ENCODE data around the gene CMIP.

CMIP gene

GRCh38 chr16:81676066-81676882 lies 231.7 kb downstream of the CMIP start:
- no peak for TF ChIP-seq RAD21 (IDR thresholded peaks at IDR 0.05; ENCODE audit: low read depth)
- TF ChIP-seq FOXM1 (IDR thresholded peaks at IDR 0.05; ENCODE audit: borderline replicate concordance, low read depth), result no peak
- no peak for TF ChIP-seq EP300 (IDR thresholded peaks at IDR 0.05; ENCODE audit: borderline replicate concordance)
- TF ChIP-seq CREB1 (IDR thresholded peaks at IDR 0.05; ENCODE audit: low read depth), result no peak
- TF ChIP-seq TCF12 (IDR thresholded peaks at IDR 0.05; ENCODE audit: low read depth), result no peak
- TF ChIP-seq YY1 (IDR thresholded peaks at IDR 0.05; ENCODE audit: low read depth), result no peak
- TF ChIP-seq ZBTB7A (IDR thresholded peaks at IDR 0.05; ENCODE audit: low read depth), result no peak
- TF ChIP-seq CEBPB (IDR thresholded peaks at IDR 0.05), result no peak
- TF ChIP-seq MAX (IDR thresholded peaks at IDR 0.05), result no peak
- no peak for TF ChIP-seq TAF1 (IDR thresholded peaks at IDR 0.05; ENCODE audit: low read depth)
- TF ChIP-seq TEAD4 (IDR thresholded peaks at IDR 0.05), result no peak
- no peak for TF ChIP-seq EGR1 (IDR thresholded peaks at IDR 0.05)
- no peak for TF ChIP-seq REST (IDR thresholded peaks at IDR 0.05; ENCODE audit: low read depth)

- no peak for TF ChIP-seq EP300 (IDR thresholded peaks at IDR 0.05; ENCODE audit: borderline replicate concordance)
- TF ChIP-seq YY1 (IDR thresholded peaks at IDR 0.05; ENCODE audit: low read depth), result no peak
- TF ChIP-seq TCF12 (IDR thresholded peaks at IDR 0.05; ENCODE audit: low read depth), result no peak
- no peak for TF ChIP-seq CREB1 (IDR thresholded peaks at IDR 0.05; ENCODE audit: low read depth)
Measured at GRCh38 chr16:81676883-81677737, 232.5 kb downstream of the CMIP start.

GRCh38 chr16:81678326-81679095 lies 233.9 kb downstream of the CMIP start:
- no peak for TF ChIP-seq EP300 (IDR thresholded peaks at IDR 0.05; ENCODE audit: borderline replicate concordance)

- TF ChIP-seq EP300 (IDR thresholded peaks at IDR 0.05; ENCODE audit: borderline replicate concordance) (no peak), YY1 (IDR thresholded peaks at IDR 0.05; ENCODE audit: low read depth) (no peak), USF1 (IDR thresholded peaks at IDR 0.05) (no peak), TAF1 (IDR thresholded peaks at IDR 0.05; ENCODE audit: low read depth) (no peak)
Measured at GRCh38 chr16:81679721-81680430, 235.3 kb downstream of the CMIP start.

- no peak for TF ChIP-seq ZBTB7A (IDR thresholded peaks at IDR 0.05; ENCODE audit: low read depth)
- TF ChIP-seq CEBPB (IDR thresholded peaks at IDR 0.05), result no peak
- no peak for TF ChIP-seq TCF12 (IDR thresholded peaks at IDR 0.05; ENCODE audit: low read depth)
- TF ChIP-seq REST (IDR thresholded peaks at IDR 0.05; ENCODE audit: low read depth), result no peak
- TF ChIP-seq EP300 (IDR thresholded peaks at IDR 0.05; ENCODE audit: borderline replicate concordance), result no peak
- no peak for TF ChIP-seq EGR1 (IDR thresholded peaks at IDR 0.05)
- no peak for TF ChIP-seq MAX (IDR thresholded peaks at IDR 0.05)
- no peak for TF ChIP-seq TAF1 (IDR thresholded peaks at IDR 0.05; ENCODE audit: low read depth)
Measured at GRCh38 chr16:81680444-81681275, 236.1 kb downstream of the CMIP start.
